H54 (cell line): ENCODE measurements around the gene TMEM200A.

Source experiments
- DNase-seq: peaks from one replicate; pipeline ENCODE4 v3.0.0; 2011; ENCODE audit warnings: low spot score, mixed read lengths; ENCODE audit not compliant: insufficient read length
- FAIRE-seq: peaks from 3 replicates; lab custom pipeline; 2011; peaks lifted over from hg19 to GRCh38; lab: Jason Lieb, UNC
- POLR2A ChIP-seq: IDR thresholded peaks from 2 replicates; pipeline ENCODE4 v1.6.1; 2011; ENCODE audit warnings: low read depth, mild to moderate bottlenecking, low read length

Gene TMEM200A

DNA sequence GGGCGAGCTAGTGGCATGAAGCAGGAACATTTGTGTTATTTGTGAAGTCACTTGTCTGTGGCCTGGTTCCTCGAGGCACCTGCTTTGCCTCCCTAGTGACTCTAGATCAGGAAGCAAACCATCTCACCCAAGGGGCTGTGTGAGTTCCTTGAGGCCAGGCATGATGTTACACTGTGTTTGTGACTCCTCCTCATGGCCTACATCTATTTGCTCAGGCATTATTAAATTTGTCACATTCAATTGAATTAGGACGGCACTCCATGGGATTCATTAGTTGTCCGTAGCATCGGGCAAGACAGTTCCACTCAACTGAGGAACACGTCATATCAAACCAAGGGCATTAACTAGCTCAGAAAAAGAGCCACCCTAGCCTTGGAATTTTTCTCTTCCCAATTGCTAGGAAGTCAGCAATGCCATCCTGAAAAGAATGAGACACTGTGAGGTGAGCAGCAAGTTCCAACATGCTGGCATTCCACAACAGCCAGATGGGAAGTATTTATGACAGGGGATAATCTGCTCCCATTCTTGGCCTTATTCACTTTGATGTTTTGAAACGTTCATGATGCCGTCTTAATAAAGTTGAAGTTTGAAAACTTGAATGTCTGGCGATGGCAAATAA is 17.2 kb downstream of the TMEM200A start:
- FAIRE-seq (no peak), DNase-seq (no peak)
- TF ChIP-seq POLR2A, result no peak

DNA sequence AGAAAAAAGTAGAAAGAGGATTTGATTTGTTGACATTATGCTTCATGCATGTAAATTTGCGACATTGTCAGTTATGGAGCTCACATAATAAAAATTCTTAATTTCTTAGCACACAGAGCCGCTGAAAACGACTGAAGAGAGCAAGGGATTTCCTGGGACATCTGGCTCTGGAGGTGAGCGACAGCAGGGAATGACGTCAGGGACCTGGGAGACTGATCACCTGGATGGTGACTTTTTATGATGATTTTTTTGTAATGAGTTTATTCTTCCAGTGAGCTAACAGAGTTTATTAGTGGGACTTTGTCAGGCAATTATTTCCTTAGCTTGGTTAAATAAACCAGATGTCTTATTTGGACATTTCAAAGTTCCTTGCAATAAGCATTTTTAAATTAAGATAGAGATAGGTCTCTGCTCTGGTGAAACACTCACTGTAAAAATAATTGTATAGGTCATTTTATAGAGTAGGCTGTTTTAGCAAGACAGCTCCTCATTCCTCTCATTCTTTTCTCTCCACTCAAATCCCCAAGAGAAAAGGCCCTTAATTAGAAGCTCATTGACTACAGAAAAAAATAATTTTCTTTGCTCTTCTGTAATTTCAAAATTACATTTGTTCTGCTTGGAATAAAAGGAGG is 19.4 kb downstream of the TMEM200A start:
- no peak for TF ChIP-seq POLR2A
- no peak for DNase-seq
- FAIRE-seq, result no peak

DNA sequence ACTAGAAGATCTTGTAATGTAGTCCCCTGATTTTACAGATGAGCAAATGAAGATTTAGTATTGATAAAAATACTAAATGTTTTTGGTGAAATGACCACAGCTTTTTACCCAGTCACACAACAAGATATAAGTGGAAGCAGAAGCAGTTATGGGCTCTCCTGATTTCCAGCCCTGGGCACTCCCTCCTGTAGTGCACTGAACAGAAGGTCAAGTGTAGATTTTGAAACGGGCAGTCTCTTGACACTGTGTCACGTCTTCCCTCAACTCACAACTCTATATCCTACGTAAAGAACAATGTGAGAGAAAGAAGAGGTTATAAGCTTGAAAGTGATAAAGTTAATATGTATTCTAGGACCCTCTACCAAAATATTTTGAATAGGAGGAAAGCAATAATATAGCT is 23.3 kb downstream of the TMEM200A start:
- DNase-seq (no peak), FAIRE-seq (no peak)
- TF ChIP-seq POLR2A, result no peak

DNA sequence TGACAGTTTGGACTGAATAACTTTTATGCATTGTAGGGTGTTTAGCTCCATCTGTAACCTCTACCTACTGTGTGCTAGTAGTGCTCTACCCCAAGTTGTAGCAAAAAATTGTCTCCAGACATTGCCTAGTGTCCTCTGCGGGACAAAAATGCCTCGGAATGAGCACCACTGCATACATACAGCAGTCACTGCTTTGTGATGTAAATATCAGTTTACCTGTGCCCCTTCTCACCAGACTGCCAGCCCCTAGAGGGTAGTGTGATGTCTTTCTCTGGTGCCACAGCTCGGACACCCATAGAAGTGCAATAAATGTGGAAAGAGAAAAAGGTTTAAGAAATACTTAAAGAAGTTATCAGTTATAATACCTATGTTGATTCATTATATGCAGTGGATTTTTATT is 25.1 kb downstream of the TMEM200A start:
- DNase-seq, result no peak
- no peak for TF ChIP-seq POLR2A
- FAIRE-seq, result no peak

DNA sequence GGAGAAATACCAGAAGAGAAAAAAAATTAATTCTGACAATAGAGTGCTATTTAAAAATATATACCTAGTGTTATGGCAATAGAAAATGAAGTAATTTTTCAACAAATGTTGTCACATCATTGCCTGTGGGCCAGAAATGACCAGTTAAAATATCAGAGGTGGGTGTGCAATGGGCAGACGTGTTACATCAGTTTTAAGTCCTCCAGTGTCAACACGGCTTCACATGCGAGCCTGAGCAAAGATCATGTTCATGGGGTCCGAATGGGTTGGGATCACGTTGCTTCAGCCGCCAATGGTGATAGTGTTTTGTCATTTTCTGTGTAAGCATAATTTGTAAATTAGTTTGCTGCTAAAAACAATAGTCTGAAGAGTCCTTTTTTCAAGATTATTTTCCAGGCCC is 27.5 kb downstream of the TMEM200A start:
- FAIRE-seq, result no peak
- no peak for TF ChIP-seq POLR2A

DNA sequence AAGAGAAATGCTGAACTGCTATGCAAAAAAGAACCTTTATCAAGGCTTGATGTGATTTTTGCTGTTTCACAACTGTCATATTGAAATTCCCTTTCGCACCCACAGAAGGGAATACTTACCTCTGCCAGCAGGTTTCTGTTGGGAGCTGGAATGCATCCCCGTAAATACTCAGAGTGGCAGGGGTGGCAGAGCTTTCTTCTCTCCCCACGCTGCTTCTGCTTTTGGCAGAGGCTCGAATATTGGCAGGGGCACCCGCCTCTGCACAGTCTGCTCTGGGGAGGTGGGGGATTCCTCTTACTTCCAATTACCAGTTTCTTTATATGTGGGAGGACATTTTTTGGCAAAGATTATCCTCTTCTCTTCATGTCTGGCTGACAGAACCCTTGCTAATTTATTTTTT is 28.4 kb downstream of the TMEM200A start:
- FAIRE-seq (no peak), DNase-seq (no peak)
- no peak for TF ChIP-seq POLR2A

More for the DNA sequence above, 27.5 kb downstream of the TMEM200A start:
- DNase-seq, result no peak

DNA sequence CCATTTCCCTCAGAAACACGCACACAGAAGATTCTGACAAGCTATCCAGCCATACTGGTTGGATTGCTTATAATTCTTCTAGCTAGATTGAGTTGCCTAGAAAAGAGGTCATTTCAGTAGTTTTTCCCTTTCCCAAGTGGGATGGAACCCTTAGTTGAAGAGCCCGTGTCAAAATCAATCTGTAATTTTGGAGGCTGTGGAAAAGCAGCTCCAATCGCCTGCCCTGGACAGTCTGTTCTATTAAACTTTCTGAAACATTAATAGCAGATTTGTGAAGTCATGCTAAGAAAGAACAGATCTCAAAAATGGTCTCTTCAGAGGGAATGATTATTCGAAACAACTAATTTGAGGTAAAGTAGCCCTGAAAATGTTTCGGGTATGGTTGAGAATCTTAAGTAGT is 29.3 kb downstream of the TMEM200A start:
- TF ChIP-seq POLR2A, result no peak
- FAIRE-seq (no peak), DNase-seq (no peak)

DNA sequence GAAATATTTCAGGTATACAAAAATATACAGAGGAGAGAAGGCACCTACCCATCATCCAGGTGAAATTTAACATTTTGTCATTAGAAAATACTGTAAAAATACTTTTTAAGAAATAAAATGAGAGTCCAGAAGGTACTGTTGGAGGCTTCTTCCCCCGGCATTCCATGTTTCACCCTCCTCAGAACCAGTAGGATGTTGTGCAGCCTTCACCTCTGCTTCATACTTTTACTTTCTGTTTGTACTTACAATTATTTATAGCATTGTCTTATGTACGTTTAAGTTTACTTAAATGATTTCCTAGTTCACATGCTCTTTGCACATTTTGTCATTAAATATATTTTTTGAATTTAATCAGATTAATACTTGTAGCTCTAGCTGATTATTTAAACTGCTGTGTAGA is 30.9 kb downstream of the TMEM200A start:
- FAIRE-seq (no peak), DNase-seq (no peak)
- no peak for TF ChIP-seq POLR2A

DNA sequence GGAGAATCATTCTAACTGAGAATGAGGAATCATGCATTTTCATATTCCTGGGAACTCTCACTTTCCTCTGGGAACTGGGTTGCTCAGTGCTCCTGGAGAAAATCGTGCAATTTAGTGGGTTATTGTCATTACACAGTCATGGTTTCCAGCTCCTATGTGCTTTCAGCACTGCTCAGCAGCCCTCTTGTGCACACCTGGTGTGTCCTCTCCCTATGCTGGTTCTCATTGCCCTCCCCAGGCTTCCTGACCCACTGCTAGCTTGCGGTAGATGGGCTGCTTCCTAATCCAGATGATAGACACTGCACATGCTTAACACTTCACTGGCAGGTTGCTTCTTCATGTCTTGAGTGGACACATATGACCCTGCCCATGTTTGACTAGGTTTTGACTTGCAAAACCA is 39.7 kb downstream of the TMEM200A start:
- FAIRE-seq, result no peak
- no peak for DNase-seq
- no peak for TF ChIP-seq POLR2A

DNA sequence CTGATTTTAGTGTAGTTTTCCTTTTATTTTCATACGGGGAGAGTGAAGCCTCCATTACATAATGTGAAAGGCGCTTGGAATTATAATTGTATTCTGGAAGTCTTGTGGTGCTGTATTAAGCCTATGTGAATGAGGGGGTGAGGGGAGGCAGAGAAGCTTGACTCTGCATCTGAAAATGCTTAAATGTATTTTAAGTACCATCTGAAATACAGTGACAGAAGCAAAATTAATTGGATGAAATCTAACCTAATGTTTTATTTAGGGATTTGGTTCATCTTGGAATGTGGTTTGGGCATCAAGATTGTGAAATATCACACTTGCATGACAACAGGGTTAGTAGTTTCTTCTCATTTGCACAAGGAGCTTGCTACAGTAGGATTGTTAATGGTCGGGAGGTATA is 41.2 kb downstream of the TMEM200A start:
- no peak for TF ChIP-seq POLR2A
- DNase-seq (no peak), FAIRE-seq (no peak)

DNA sequence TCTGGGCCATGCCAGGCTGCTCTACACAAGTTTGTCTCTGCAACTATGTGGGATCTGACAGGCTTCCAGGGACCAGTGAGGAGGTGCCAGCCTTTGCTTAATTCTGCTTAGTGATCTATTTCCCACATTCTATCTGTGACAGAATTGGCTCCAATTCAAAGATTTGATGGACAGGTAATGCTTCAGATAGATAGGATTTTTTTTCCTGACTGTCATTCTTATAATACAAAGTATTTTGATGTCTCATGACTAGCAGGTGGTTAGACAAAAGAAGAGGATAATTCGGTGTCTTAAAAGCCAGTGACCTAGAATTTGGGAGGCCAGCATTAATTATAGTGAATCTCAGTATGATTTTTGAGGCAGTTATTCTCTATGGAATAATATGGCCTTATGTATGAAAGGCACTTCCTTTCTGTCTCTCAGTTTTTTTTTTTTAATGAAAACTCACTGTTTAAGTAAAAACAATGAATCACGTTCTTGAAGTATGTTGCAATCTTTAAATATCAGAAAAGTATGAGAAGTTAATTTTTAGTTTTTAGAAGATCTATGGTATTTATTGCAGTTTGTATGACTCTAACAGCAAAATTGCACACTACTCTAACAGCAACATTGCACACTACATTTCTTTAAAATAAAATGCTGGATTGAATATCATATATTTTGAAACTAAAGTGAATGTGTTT is 43.7 kb downstream of the TMEM200A start:
- no peak for TF ChIP-seq POLR2A
- no peak for FAIRE-seq
- DNase-seq, result no peak

DNA sequence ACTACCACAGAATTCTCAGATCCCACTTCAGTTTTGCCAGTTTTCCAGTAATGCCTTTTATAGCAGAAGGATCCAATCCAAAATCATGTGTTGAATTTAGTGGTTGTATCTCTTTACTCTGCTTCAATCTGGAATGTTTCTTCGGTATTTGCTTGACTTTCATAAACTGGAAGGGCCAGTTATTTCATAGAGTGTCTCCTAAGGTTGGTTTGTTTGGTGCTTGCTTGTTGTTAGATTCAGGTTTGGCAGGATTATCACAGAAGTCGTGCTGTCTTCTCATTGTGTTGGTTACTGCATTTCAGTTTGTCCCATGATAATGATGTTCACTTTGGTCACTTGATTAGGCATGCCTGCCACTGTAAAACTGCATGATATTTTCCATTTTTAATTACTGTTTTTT is 45.7 kb downstream of the TMEM200A start:
- no peak for TF ChIP-seq POLR2A
- no peak for DNase-seq
- no peak for FAIRE-seq

DNA sequence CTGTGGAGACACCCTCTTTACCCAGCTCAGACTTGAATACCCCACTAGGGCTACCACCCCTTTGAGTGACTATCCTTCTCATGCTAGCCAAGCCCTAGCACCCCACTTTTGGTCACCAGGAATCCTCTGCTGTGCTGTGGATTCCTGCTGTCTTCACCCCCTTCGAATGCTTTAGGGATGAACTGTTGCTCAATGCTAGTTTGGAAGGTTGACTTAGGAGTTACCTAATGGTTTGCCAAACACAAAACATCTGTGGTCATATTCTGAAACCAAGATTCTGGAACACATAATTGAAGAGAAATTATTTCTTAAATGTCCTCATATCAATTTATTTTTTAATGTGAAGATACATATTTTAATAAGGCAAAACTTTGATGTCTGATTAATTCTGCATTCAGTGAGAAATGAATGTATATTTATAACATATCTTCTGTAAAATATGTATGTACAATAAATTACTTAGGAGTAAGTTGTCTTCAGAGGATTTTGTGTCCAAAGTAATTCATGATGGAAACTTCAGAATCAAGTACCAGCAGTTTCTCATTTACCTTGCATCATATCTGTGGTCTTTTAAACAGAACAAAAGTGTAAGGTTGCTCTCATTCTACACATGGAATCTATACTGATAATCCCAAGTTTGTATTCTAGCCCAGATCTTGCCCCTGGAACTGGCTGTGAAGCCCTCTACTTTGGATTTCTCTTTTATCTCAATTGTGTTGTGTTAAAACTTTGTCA is 46.9 kb downstream of the TMEM200A start:
- DNase-seq, result no peak
- no peak for TF ChIP-seq POLR2A
- no peak for FAIRE-seq

DNA sequence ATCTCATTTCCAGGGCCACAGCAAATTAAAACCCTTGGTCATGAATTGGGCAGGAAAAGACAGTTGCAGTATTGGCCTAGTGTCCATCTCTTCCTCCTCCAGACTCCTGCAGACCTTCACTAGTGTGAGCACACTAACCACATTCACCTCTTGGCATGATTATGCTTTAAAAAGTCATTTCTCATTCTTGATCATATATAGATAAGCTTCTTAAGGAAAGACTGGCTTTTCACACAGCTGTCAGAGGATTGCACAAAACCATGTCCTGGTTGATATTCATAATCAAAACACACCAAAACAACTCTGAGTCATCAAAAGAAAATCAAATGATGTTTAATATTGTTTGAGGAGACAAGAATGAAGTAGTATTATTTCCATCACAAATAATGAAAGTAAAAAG is 52.1 kb downstream of the TMEM200A start:
- FAIRE-seq, result no peak
- no peak for TF ChIP-seq POLR2A
- no peak for DNase-seq
